K562 treated with DMSO at 1 percent for 12 hours (cell line): ENCODE results near the gene RNMT. TPM values are rescaled to one million over a fixed set of nuclear protein-coding genes. Genes with fewer than 3 reads are reported as not detected.

ENCODE experiments used
- total RNA-seq: library from RNA; unstranded; fragments of 300-600 nt; gene quantifications from 2 replicates; pipeline ENCODE4 v1.2.3, GENCODE V29; 2022; ENCODE audit not compliant: insufficient read depth

The RNMT gene
- total RNA-seq, result 12.2 and 25.0 TPM in 2 replicates

GRCh38 chr18:13726232-13726971 lies at the start of gene RNMT, which contains the start of gene FAM210A:
Gene RNMT (plus strand): TSS chr18:13726673. CDS start chr18:13731518, 4,845 bp downstream.
Gene FAM210A (minus strand): TSS chr18:13726558. CDS start chr18:13682077, 44,481 bp downstream.

Other genes starting within 250 kb of the RNMT start
- gene FAM210A, start 115 bp upstream of the RNMT start, total RNA-seq, result 3.0 and 6.4 TPM in 2 replicates
- gene MC5R, start 97.5 kb downstream of the RNMT start, total RNA-seq, result not detected in 2 replicates
- not detected in 2 replicates for gene MC2R, start 188.9 kb downstream of the RNMT start, total RNA-seq